AG04449 (cell line): ENCODE measurements around the gene GLE1.
"Not testable (repeated sequence)": the region's sequence is repeated elsewhere in the genome, so short reads cannot be mapped to it uniquely, and the experiment has no call there.

ENCODE experiments used
- CTCF ChIA-PET: fragments of 350-600 bp; formaldehyde crosslinking; extraction: SDS; loops from one replicate; lab custom pipeline; 2021; ENCODE audit warnings: antibody characterized with exemption; lab: Yijun Ruan, JAX
- POLR2A ChIA-PET: fragments of 400-600, 350-600 bp; formaldehyde crosslinking; extraction: SDS; loops from one replicate; lab custom pipeline; 2020; ENCODE audit warnings: antibody characterized with exemption, inconsistent platforms; lab: Yijun Ruan, JAX
- DNase-seq: peaks from one replicate; pipeline ENCODE4 v3.0.0-alpha.2; 2010; ENCODE audit warnings: low read depth, low spot score
- H3K4me3 ChIP-seq: 2 replicates; pipeline ENCODE4 v1.5.1; 2011; ENCODE audit warnings: low read depth, mild to moderate bottlenecking, control low read depth, low read length
- CTCF ChIP-seq: IDR thresholded peaks from one replicate; pipeline ENCODE4 v1.5.1; 2011; ENCODE audit warnings: mild to moderate bottlenecking, moderate library complexity, low read length, control low read depth, inconsistent platforms; ENCODE audit not compliant: insufficient read depth; ENCODE audit errors: missing control alignments

GLE1 gene

GRCh38 chr9:128580731-128581130, 76.2 kb downstream of the GLE1 start:
- H3K4me3 ChIP-seq, result no peak overlapping the region
- ChIA-PET CTCF (no interaction called here), POLR2A (no interaction called here)
- TF ChIP-seq CTCF, result no peak
- no peak for DNase-seq

- CTCF ChIA-PET, result interaction anchor here (1.0 kb wide), 1 partner anchor 18 kb away, joined by 3 read pairs; no protein-coding TSS in a partner anchor
Observed at GRCh38 chr9:128585155-128585554, 80.6 kb downstream of the GLE1 start.

DNA sequence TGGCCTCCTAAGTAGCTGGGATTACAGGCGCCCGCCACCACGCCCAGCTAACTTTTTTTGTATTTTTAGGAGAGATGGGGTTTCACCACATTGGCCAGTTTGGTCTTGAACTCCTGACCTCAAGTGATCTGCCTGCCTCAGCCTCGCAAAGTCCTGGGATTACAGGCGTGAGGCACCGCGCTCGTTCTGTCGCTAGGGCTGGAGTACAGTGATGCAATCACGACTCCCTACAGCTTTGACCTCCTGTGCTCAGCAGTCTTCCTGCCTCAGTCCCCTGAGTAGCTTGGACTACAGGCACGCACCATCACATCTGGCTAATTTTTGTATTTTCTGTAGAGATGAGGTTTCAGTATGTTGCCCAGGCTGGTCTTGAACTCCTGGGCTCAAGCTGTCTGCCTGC, 82.4 kb downstream of the GLE1 start:
- CTCF ChIA-PET, result interaction anchor here (0.7 to 1.6 kb wide), 3 partner anchors 12 to 48 kb away, joined by 3 to 5 read pairs (median 3); no protein-coding TSS in a partner anchor
- POLR2A ChIA-PET, result not testable (repeated sequence)

More at GRCh38 chr9:128585155-128585554, 80.6 kb downstream of the GLE1 start:
- POLR2A ChIA-PET, H3K4me3 ChIP-seq, DNase-seq: not testable (repeated sequence)

GRCh38 chr9:128587453-128587852, 82.9 kb downstream of the GLE1 start:
- H3K4me3 ChIP-seq, result no peak overlapping the region
- ChIA-PET POLR2A (no interaction called here), CTCF (interaction anchor here (1.2 to 1.6 kb wide), 2 partner anchors 12 to 48 kb away, joined by 3 to 5 read pairs; no protein-coding TSS in a partner anchor)
- DNase-seq, result no peak
- no peak for TF ChIP-seq CTCF

More for the DNA sequence above, 82.4 kb downstream of the GLE1 start:
- not testable (repeated sequence) for H3K4me3 ChIP-seq, DNase-seq

DNA sequence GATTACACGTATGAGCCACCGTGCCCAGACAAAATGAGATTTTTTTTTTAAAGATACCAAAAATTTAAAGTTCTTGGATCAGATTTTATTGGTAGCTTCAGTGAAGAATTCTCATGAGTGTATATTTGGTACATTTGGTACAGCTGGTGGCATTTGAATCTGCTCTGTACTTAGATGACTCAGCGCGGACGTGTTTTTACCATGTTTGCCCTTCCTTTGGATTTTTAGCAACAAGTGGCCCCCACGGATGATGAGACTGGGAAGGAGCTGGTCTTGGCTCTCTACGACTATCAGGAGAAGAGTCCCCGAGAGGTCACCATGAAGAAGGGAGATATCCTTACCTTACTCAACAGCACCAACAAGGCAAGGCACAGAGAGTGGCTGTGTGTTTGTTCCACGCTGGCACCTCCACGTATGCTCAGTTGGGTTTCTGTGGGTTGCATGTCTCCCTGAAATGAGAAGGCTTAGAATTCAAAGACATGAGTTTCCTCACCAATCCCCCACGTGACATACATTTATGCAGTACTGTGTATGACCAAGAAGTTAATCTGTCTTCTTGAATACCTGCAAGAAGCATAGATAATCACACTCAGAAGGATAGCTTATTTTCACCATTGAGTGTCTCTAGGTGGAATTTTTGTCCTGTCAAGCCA, 84.2 kb downstream of the GLE1 start:
- TF ChIP-seq CTCF, result no peak
- POLR2A ChIA-PET, result interaction anchor here (1.4 kb wide), 1 partner anchor 36 kb away, joined by 3 read pairs; the partner anchor contains the start of gene SPTAN1
- no peak for DNase-seq
- no peak overlapping the region for H3K4me3 ChIP-seq
- CTCF ChIA-PET, result interaction anchor here (0.9 kb wide), 1 partner anchor 127 kb away, joined by 4 read pairs; no protein-coding TSS in a partner anchor
